Measurements from ENCODE around the gene TRPM3. TPM values are rescaled to one million over a fixed set of nuclear protein-coding genes. Genes with fewer than 3 reads are reported as not detected.

Gene TRPM3
- total RNA-seq, 4 donors from 2014 or later: under 0.01 to 0.26 (median under 0.01) TPM

- 58 to 76% methylated on average over 4 to 5 of the region's 5 CpGs for WGBS, 2 donors
- Histone ChIP-seq H3K4me3 (no peak overlapping the region), H3K36me3 (no peaks in the 10 kb centered on the region), H3K27ac (no peak overlapping the region), H3K9me3 (no peaks in the 10 kb centered on the region), H3K27me3 (no peaks in the 10 kb centered on the region), H3K4me1 (peaks cover 9 to 58% (median 23%) of the 10 kb centered on the region in 3 donors)
- intact Hi-C loops (cut with DNase I): loop anchor here (5.0 kb wide), 1 partner anchor 138 kb away; no protein-coding TSS in a partner anchor
- TF ChIP-seq POLR2A (IDR thresholded peaks at IDR 0.05) (no peak), CTCF (IDR thresholded peaks at IDR 0.05) (no peak)
- DNase-seq: no peak
Observed at GRCh38 chr9:70490478-70490877, 630.9 kb downstream of the TRPM3 start.

GRCh38 chr9:70488793-70489105, 632.7 kb downstream of the TRPM3 start:
- TF ChIP-seq CTCF (IDR thresholded peaks at IDR 0.05) (no peak), POLR2A (IDR thresholded peaks at IDR 0.05) (no peak)
- 10 to 20% methylated on average over 3 of the region's 3 CpGs for WGBS, 2 donors
- no peaks in the 10 kb centered on the region for H3K9me3 ChIP-seq
- H3K27ac ChIP-seq: peak overlapping the region; percentile 33 to 61 (median 58)
- intact Hi-C loops (cut with DNase I): no loop called here
- H3K27me3 ChIP-seq: no peaks in the 10 kb centered on the region
- no peak overlapping the region for H3K4me3 ChIP-seq
- no peaks in the 10 kb centered on the region for H3K36me3 ChIP-seq
- no peak for DNase-seq
- peaks cover 14 to 71% (median 40%) of the 10 kb centered on the region in 3 donors for H3K4me1 ChIP-seq

- no peak for DNase-seq
- TF ChIP-seq POLR2A (IDR thresholded peaks at IDR 0.05) (no peak), CTCF (IDR thresholded peaks at IDR 0.05) (no peak)
- intact Hi-C loops (cut with DNase I): no loop called here
- no peaks in the 10 kb centered on the region for H3K27me3 ChIP-seq
- 74 to 77% methylated on average over 6 of the region's 6 CpGs for WGBS, 2 donors
- H3K27ac ChIP-seq: peak overlapping the region; percentile 33 to 61 (median 58)
- H3K4me1 ChIP-seq: peaks cover 14 to 72% (median 41%) of the 10 kb centered on the region in 3 donors
- no peaks in the 10 kb centered on the region for H3K36me3 ChIP-seq
- H3K4me3 ChIP-seq: no peak overlapping the region
- H3K9me3 ChIP-seq: no peaks in the 10 kb centered on the region
Observed at GRCh38 chr9:70488098-70488792, 633.2 kb downstream of the TRPM3 start.

- DNase-seq: no peak
- TF ChIP-seq CTCF (IDR thresholded peaks at IDR 0.05): no peak
- Histone ChIP-seq H3K4me3 (no peak overlapping the region), H3K36me3 (no peaks in the 10 kb centered on the region), H3K4me1 (peaks cover 19 to 76% (median 48%) of the 10 kb centered on the region in 3 donors), H3K9me3 (no peaks in the 10 kb centered on the region), H3K27me3 (no peaks in the 10 kb centered on the region), H3K27ac (peak overlapping the region in 3 of 4 donors; percentile 66 to 97 (median 97))
- 62 to 64% methylated on average over 3 of the region's 3 CpGs for WGBS, 2 donors
- intact Hi-C loops (cut with DNase I): no loop called here
Observed at GRCh38 chr9:70486127-70486526, 635.3 kb downstream of the TRPM3 start.

- WGBS, 2 donors: 67 to 73% methylated on average over 5 of the region's 5 CpGs
- Histone ChIP-seq H3K9me3 (no peaks in the 10 kb centered on the region), H3K36me3 (no peaks in the 10 kb centered on the region), H3K4me3 (no peak overlapping the region), H3K27ac (peak overlapping the region; percentile 66 to 97 (median 82)), H3K4me1 (peaks cover 23 to 81% (median 53%) of the 10 kb centered on the region in 3 donors), H3K27me3 (no peaks in the 10 kb centered on the region)
- no peak for TF ChIP-seq POLR2A (IDR thresholded peaks at IDR 0.05)
- intact Hi-C loops (cut with DNase I): no loop called here
- no peak for DNase-seq
Observed at GRCh38 chr9:70485273-70485858, 636.1 kb downstream of the TRPM3 start.

All from esophagus squamous epithelium (tissue), 5 donors.